H54 (cell line): Measurements from ENCODE around the gene GNRHR.
A peak's percentile ranks its signal among the peaks of the same experiment; 100 is the strongest.

ENCODE experiments used
- DNase-seq: peaks from one replicate; pipeline ENCODE4 v3.0.0; 2011; ENCODE audit warnings: low spot score, mixed read lengths; ENCODE audit not compliant: insufficient read length
- FAIRE-seq: peaks from 3 replicates; lab custom pipeline; 2011; peaks lifted over from hg19 to GRCh38; lab: Jason Lieb, UNC
- POLR2A ChIP-seq: IDR thresholded peaks from 2 replicates; pipeline ENCODE4 v1.6.1; 2011; ENCODE audit warnings: low read depth, mild to moderate bottlenecking, low read length

The GNRHR gene

DNA sequence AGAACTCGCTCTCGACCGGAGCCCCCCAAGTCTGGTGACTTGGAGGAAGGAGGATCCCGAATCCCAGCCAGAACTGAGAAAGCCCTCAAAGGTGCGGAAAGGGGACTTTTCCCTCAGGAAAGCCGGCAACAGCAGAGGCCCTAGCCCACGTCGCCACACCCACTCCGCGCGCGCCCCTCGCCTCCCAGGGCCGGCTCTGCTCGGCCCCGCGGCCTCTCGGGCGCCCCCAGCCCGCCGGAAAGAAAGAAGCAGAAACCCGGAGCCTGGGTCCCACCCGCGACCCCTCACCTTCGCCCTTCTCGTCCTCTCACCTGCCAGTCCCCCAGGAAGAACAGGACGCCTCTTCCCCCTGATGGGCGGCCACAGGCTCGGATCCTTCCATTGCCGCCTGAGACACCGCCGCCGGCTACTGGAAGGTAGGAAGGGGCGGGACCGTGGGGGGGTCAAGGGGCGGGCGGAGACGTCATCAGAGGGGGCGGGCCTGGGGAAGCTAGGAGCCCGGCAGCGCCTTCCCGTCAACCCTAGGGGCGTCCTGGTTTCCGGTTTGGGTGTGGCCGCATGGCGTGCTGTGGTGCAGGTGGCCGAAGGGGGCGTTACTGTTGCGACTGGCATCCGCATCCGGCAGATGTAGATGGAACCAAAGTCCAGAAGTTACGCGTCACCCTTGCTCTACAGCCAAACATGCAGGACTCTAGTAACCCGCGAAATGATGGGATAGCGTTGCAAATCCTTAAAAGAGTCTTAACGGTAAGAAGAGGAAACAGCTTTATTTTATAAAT lies 53.3 kb downstream of the GNRHR start, which contains the start of gene UBA6:
UBA6 (minus strand) TSS at position 418 of the 779 bp plus-strand sequence; CDS start at position 382, 36 bp downstream.
- TF ChIP-seq POLR2A, result peak; percentile 42; the same call in 1 of the 2 replicates
- FAIRE-seq, result peak; percentile 76
- DNase-seq, result peak; percentile 68

DNA sequence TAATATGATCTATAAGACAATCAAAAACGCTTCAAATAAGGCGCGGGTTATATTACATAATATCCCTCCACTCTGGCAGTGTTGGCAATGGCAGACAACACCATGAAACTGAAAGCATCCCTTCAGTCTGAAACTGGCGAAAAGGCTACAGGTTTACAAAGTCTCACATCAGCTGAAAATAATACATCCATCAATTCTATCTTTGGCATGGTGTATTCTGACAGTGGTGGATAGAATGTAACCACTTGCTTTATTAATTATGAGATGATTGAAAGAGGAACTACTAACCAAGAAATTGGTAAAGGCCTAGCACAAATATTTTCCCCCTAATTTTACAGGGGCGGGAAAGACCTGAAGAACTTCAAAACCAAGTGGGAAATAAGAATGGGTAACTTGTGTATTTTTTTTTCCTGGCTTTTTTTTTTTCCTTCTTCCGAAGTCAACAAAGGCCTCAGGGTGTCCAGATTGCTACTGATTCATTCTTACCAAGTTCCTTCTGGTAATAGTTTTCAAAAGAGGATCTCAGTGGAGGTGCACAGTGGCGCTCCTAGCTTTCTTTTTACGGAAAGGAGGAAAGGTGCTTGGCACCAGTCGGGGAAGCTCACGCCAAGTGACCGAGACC lies 54.0 kb downstream of the GNRHR start:
- no peak for TF ChIP-seq POLR2A
- no peak for DNase-seq
- FAIRE-seq, result peak; percentile 6

DNA sequence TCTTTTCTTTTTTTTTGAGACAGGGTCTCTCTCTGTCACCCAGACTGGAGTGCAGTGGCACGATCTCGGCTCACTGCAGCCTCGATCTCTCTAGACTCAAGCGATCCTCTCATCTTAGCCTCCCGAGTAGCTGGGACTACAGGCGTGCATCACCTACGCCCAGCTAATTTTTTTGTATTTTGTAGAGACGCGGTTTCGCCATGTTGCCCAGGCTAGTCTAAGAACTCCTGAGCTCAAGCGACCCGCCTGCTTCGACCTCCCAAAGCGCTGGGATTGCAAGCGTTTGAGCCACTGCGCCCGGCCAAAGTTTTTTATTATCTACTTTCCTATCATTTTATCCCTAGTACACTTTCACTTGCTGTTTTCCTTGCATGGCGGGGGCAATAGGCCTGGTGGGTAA lies 54.6 kb downstream of the GNRHR start:
- no peak for DNase-seq
- no peak for TF ChIP-seq POLR2A
- FAIRE-seq, result no peak

DNA sequence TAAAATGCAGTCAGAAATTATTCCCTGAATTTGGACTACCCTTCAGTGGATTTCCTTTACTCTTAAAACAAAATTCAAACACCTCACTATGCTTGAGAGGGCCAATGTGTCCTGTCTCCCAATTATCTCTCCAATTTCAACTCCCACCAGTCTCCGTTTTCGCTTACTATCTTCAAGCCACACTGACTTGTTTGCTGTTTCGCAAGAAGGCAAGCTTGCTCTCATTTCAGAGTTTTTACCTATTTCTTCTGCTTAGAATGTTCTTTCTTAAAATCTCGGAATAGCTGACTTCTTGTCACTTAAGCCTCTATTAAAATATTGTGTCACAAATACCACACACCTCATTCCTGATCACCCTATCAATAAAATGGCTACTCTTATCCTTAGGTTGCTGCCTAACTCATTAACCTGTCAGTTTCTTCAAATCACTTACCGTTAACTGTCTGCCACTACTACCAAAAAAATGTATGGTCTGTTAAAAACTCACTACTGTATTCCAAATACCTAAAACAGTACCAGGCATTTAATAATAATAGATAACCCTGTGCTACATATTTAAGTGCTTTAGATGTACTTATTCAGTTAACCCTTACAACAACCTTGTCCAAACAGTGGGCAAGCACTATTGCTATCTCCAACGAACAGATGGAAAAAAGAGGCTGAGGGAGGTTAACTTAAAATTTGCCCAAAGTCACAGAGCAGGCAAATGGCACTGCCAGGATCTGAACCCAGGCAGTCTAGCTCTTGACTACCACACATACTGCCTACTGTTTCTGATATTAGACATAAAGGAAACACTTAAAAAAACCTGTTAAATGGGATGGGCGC lies 56.1 kb downstream of the GNRHR start:
- DNase-seq, result no peak
- no peak for FAIRE-seq
- no peak for TF ChIP-seq POLR2A

DNA sequence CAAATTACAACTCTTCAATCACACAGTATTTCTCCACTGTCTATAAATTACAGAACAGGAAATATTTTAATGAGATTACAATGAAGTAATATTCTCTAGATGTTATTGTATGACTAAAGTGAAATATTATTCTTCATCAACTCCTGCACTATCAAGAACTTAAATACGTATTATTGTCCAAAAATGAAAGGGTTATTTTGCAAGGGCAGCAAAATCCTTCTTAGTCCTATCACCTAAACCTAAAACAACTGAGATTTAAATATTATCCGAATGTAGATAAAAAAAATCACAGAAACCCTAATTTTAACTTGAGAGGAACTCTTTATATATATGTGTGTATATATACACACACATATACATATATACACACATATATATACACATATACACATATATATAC lies 58.1 kb downstream of the GNRHR start:
- TF ChIP-seq POLR2A, result no peak
- FAIRE-seq (no peak), DNase-seq (no peak)

DNA sequence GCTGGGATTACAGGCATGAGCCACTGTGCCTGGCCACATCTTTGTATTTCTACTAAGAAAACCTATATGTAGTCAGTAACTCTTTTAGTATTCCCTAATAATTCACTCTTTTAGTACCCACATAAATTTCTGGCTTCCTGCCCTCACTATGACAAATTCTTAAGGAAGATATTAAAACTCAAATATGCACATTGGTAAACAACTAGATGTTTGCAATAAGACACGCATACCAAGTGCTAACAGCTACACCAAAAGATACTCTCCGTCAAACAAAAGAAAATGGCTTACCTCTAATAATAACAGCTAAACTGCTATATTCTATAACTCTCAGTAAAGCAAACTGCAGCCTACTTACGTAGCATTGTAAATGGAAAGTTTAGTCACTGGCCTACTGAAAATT lies 59.5 kb downstream of the GNRHR start:
- no peak for TF ChIP-seq POLR2A
- DNase-seq (no peak), FAIRE-seq (no peak)

DNA sequence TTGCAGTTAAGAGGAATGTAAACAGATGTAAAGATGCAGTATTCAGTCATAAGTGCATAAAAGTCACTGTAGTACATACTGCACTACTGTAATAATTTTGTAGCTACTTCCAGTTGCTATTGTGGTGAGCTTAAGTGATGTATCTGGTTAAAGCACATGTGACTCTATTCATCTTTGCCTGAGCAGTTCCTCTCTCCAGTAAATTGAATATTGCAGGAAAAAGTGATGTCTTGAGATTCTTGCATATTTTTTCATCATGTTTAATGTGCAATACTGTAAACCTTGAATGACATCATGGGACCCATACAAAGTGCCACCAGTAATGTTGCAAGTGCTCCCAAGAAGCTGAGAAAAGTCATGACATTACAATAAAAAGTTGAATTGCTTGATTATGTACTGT lies 62.9 kb downstream of the GNRHR start:
- DNase-seq (no peak), FAIRE-seq (no peak)
- no peak for TF ChIP-seq POLR2A
